ENCODE data around the gene DIPK1C.

Gene DIPK1C

DNA sequence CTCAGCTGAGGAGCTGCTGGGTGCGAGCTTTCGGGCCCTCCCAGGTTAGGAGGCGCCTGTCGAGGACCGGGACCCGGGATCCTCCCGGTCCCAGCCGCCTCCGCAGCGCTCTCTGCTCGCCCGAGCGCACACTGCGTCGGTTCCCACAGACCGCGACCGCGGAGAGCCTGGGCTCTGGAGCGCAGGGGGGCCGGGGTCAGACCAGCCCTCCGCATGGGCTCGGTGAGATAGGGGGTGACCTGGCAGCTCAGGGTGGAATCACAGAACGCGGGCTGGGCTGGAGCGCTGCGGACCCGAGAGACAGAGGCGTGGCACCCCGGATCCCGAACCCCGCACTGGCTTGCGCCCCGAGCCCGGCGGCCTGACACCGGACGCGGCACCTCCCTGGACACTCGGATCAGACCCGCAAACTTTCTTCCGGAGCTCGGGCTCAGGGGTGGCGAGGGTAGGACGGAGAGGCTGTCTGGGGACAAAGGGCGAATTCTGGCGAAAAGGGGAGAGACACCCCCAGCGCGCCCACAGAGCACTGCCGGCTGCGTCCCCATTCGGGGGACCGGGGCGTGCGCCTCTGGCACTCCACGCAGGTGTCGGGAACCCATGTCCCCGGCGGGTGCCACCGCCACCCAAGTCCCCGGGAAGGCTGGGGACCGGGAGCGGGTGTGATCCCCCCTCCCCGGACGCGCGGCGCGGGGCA, 612 bp downstream of the DIPK1C start:
- no peak for FAIRE-seq
- DNase-seq (ENCODE audit: insufficient read length, low spot score), result no peak
- TF ChIP-seq SPI1 (IDR thresholded peaks at IDR 0.05; ENCODE audit: low read depth, low read length) (no peak), POLR2AphosphoS5 (IDR thresholded peaks at IDR 0.05; ENCODE audit: low read depth, low read length) (no peak), POLR2A (IDR thresholded peaks at IDR 0.05; ENCODE audit: low read depth, low read length) (no peak), PAX5 (IDR thresholded peaks at IDR 0.05; ENCODE audit: insufficient read depth, low read length, severe bottlenecking) (no peak)

DNA sequence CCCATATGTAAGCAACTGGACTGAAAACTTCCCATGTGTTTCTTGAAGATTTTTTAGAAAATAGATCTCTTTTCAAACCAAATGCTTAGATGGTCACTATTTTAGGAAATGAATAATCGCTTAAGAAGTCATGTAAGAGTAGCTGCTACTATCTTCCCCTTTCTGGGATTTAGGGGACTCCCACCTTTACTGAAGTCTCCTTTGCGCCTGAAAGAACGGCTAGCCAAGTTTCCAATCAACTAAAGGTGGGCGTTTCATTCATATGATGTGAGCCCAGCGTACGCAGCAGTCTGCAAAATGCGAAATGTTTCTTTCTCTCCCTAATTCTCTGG, 1.1 kb downstream of the DIPK1C start:
- no peak for DNase-seq (ENCODE audit: insufficient read length, low spot score)
- no peak for FAIRE-seq
- TF ChIP-seq PAX5 (IDR thresholded peaks at IDR 0.05; ENCODE audit: insufficient read depth, low read length, severe bottlenecking) (no peak), POLR2A (IDR thresholded peaks at IDR 0.05; ENCODE audit: low read depth, low read length) (no peak), SPI1 (IDR thresholded peaks at IDR 0.05; ENCODE audit: low read depth, low read length) (no peak), POU2F2 (IDR thresholded peaks at IDR 0.05; ENCODE audit: low read depth, low read length) (no peak), TAF1 (IDR thresholded peaks at IDR 0.05; ENCODE audit: low read depth, low read length) (no peak), POLR2AphosphoS5 (IDR thresholded peaks at IDR 0.05; ENCODE audit: low read depth, low read length) (no peak)

- no peak for FAIRE-seq
- DNase-seq (ENCODE audit: insufficient read length, low spot score), result no peak
- no peak for TF ChIP-seq TAF1 (IDR thresholded peaks at IDR 0.05; ENCODE audit: low read depth, low read length)
- TF ChIP-seq PAX5 (IDR thresholded peaks at IDR 0.05; ENCODE audit: insufficient read depth, low read length, severe bottlenecking), result no peak
- no peak for TF ChIP-seq POLR2AphosphoS5 (IDR thresholded peaks at IDR 0.05; ENCODE audit: low read depth, low read length)
- no peak for TF ChIP-seq POLR2A (IDR thresholded peaks at IDR 0.05; ENCODE audit: low read depth, low read length)
- no peak for TF ChIP-seq SPI1 (IDR thresholded peaks at IDR 0.05; ENCODE audit: low read depth, low read length)
- no peak for TF ChIP-seq POU2F2 (IDR thresholded peaks at IDR 0.05; ENCODE audit: low read depth, low read length)
These were observed 1.7 kb downstream of the DIPK1C start for GRCh38 chr18:74455386-74455785.

DNA sequence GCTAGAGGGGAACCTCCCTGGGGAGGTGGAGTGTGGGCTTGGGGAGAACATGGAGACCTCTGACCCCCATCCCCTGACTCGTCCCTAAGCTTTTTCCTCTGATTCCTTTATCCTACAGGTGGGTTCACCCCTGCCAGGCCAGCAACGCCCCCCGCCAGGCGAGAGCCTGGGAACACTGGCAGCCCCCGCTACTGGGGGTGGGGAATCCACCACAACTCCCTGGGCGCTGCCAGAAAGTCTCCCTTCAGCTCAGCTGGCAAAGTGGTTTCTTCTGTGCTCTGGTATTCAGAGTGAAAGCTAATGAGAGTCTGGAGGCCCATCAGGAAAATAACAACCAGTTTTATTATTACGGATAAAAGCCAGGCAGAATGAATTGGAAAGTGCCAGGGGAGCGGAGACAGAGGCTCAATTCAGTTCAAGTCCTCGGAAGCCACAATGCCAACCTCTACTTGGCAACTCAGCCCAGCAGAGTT, 2.8 kb downstream of the DIPK1C start:
- TF ChIP-seq TAF1 (IDR thresholded peaks at IDR 0.05; ENCODE audit: low read depth, low read length), result no peak
- no peak for TF ChIP-seq POU2F2 (IDR thresholded peaks at IDR 0.05; ENCODE audit: low read depth, low read length)
- TF ChIP-seq POLR2A (IDR thresholded peaks at IDR 0.05; ENCODE audit: low read depth, low read length), result no peak
- no peak for TF ChIP-seq POLR2AphosphoS5 (IDR thresholded peaks at IDR 0.05; ENCODE audit: low read depth, low read length)
- no peak for TF ChIP-seq PAX5 (IDR thresholded peaks at IDR 0.05; ENCODE audit: insufficient read depth, low read length, severe bottlenecking)
- no peak for TF ChIP-seq SPI1 (IDR thresholded peaks at IDR 0.05; ENCODE audit: low read depth, low read length)
- FAIRE-seq (no peak), DNase-seq (ENCODE audit: insufficient read length, low spot score) (no peak)

DNA sequence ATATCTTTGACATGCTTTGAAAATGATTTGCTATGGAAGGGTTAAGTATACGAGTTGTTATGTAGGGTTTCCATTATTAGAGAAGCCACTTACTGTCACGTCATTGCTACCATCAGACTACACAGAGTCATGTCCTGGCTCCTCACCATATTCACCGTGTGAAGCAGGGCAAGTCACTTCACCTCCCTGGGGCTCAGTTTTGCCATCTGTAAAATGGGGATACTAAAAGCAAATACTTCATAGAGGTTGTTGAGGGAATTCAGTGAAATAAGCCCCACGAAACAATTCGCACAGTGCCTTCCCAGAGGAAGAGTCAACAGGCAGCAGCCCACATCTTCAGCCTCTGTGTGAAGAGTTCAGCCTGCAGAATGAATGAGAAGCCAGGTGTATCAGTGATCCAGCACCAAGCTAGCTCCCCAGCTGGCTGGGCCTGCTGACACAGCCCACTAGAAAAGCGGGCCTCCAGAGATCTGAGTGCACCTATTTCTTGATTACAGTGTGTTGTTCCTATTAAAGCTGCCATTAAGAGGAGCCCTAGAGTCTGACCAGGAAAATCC, 3.4 kb downstream of the DIPK1C start:
- no peak for DNase-seq (ENCODE audit: insufficient read length, low spot score)
- TF ChIP-seq TAF1 (IDR thresholded peaks at IDR 0.05; ENCODE audit: low read depth, low read length) (no peak), POLR2A (IDR thresholded peaks at IDR 0.05; ENCODE audit: low read depth, low read length) (no peak)
- FAIRE-seq, result no peak

DNA sequence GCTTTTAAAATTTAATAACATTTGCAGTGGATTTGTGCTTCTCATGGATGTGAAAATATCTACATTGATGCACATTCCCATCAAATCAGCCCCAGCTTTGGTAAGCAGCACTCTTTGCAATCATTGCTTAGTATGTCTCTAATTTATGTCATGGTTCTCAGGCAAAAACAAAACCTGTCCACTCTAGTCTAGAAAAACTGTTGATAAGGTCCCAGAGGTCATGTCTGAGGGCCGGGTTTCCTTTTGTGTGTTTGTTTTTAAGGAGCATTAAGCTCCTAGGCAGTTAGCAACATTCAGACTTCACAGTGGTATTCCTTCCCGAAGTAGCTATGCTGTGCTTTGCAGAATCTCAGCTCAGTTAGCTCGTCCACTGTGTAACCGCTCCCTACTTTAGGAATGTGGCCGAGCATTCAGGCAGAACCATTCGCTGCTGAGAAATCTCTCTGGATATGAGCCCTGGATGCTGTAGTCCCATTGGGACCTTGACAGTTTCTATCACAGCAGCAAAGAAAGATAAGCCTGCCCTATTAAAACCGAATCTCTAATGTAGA, 4.0 kb downstream of the DIPK1C start:
- FAIRE-seq (no peak), DNase-seq (ENCODE audit: insufficient read length, low spot score) (no peak)
- TF ChIP-seq TAF1 (IDR thresholded peaks at IDR 0.05; ENCODE audit: low read depth, low read length), result no peak

GRCh38 chr18:74451148-74451547, 6.0 kb downstream of the DIPK1C start:
- FAIRE-seq (no peak), DNase-seq (ENCODE audit: insufficient read length, low spot score) (no peak)
- TF ChIP-seq POU2F2 (IDR thresholded peaks at IDR 0.05; ENCODE audit: low read depth, low read length), result no peak
- TF ChIP-seq SPI1 (IDR thresholded peaks at IDR 0.05; ENCODE audit: low read depth, low read length), result no peak
- TF ChIP-seq POLR2A (IDR thresholded peaks at IDR 0.05; ENCODE audit: low read depth, low read length), result no peak
- TF ChIP-seq PAX5 (IDR thresholded peaks at IDR 0.05; ENCODE audit: insufficient read depth, low read length, severe bottlenecking), result no peak
- no peak for TF ChIP-seq POLR2AphosphoS5 (IDR thresholded peaks at IDR 0.05; ENCODE audit: low read depth, low read length)
- TF ChIP-seq TAF1 (IDR thresholded peaks at IDR 0.05; ENCODE audit: low read depth, low read length), result no peak

DNA sequence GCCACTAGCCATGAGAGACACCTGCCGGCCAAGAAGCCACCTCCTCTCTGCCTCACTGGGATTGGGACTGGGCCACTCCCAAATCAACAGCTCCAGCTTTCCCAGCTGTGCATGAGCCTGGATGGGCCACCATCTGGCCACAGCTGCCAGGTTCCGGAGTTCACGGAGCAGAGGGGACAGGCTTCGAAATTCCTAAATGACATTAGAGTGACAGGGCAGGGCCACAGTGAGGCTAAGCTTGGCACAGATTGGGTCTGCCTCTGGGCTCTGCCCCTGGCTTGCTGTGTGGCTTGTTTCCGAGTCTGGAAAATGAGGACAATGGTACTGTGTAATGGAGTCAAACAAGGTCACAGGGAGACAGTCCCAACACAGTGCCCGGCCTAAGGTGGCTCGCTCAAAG, 6.5 kb downstream of the DIPK1C start:
- no peak for FAIRE-seq
- TF ChIP-seq SPI1 (IDR thresholded peaks at IDR 0.05; ENCODE audit: low read depth, low read length), result no peak
- no peak for TF ChIP-seq POLR2AphosphoS5 (IDR thresholded peaks at IDR 0.05; ENCODE audit: low read depth, low read length)
- TF ChIP-seq TAF1 (IDR thresholded peaks at IDR 0.05; ENCODE audit: low read depth, low read length), result no peak
- no peak for TF ChIP-seq POU2F2 (IDR thresholded peaks at IDR 0.05; ENCODE audit: low read depth, low read length)
- no peak for TF ChIP-seq POLR2A (IDR thresholded peaks at IDR 0.05; ENCODE audit: low read depth, low read length)
- TF ChIP-seq PAX5 (IDR thresholded peaks at IDR 0.05; ENCODE audit: insufficient read depth, low read length, severe bottlenecking), result no peak
- no peak for DNase-seq (ENCODE audit: insufficient read length, low spot score)

DNA sequence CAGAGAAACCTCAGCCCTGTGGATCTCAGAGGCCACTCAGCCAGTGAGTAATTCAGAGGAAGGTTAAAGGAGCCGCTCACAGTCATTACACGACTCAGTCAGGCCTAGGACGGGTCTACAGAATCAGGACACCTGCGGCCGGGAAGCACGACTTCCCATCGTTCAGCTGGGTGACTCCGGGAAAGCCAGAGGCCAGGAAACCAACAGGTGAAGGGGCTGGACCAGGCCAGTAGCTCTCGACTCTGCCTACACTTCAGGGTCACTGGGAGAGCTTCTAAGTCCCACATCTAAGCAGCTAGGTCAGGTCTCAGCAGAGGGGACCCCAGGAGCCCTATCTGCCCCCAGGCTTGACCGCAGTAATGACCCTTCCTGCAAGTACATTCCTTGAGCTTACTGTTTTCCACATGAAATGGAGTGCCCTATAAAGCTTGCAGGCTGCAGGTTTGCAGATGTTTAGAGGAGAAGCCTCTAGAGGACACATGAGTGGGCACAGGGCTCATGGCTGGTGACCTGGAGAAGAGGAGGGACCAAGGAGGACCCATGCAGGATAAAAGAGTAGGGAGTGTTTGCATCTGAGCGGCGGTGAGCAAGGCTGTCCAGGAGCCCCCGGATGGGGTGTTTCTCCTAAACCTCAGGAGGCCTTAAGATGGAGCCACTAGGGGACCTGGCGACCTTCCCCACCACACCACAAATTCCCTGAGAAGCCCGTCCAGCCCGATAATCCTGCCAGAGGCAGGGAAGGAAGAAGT, 9.5 kb downstream of the DIPK1C start:
- FAIRE-seq (no peak), DNase-seq (ENCODE audit: insufficient read length, low spot score) (no peak)
- no peak for TF ChIP-seq POLR2AphosphoS5 (IDR thresholded peaks at IDR 0.05; ENCODE audit: low read depth, low read length)

Measured in GM12891 (cell line).